HPDE6-E6E7 (cell line): Measurements from ENCODE around the gene KRCC1.
A peak's percentile ranks its signal among the peaks of the same experiment; 100 is the strongest.
"Not testable (repeated sequence)": the region's sequence is repeated elsewhere in the genome, so short reads cannot be mapped to it uniquely, and the experiment has no call there.

Source experiments
- DNase-seq: peaks from one replicate; pipeline ENCODE4 v3.0.0; 2011; ENCODE audit warnings: missing footprints; ENCODE audit errors: extremely low spot score

Gene KRCC1

DNA sequence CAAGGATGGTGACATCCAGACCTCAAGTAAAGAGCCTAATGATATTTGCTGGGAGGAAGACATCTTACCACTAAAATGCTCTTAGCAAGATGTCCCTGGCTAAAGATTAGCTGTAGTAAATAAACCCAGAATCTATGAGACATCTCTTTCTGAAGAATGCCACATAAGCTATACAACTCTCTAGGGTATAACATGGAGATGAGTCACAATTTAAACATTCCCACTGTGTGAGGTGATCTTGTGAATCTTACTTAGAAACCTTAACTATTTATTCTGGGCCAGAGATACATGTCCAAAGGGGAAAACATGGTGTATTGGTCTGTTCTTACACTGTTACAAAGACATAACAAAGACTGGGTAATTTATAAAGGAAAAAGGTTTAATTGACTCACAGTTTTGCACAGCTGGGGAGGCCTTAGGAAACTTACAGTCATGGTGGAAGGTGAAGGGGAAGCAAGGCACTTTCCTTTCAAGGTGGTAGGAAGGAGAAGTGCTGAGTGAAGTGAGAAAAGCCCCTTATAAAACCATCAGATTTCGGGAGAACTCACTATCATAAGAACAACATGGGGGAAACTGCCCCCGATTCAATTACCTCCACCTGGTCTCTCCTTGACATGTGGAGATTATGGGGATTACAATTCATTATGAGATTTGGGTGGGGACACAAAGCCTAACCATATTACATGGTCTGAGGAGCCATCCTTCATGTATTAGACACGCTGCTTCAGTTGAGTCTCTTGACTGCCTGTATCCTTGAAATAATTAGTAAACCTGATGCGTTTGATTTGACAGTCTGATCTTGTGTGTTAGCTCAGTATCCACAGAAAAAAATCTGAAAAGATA, 17.1 kb downstream of the KRCC1 start:
- DNase-seq = peak; percentile 26

DNA sequence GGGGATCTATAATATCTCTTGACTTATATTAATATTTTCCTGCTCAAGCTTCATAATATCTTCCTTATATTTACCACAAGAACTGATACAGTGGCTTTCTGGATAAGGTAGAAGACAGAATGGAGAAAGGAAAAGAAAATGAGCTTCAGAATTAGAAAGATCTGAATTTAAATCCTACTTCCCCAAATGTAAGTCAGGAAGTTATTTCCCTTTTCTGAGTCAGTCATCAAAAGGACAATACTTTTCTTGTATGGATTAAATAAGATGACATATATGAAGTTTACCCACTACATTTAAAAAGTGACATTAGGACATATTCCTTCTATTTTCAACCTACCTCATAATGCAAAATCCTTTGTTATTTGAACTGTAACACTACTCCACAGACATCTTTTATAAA, 19.0 kb downstream of the KRCC1 start:
- no peak for DNase-seq

DNA sequence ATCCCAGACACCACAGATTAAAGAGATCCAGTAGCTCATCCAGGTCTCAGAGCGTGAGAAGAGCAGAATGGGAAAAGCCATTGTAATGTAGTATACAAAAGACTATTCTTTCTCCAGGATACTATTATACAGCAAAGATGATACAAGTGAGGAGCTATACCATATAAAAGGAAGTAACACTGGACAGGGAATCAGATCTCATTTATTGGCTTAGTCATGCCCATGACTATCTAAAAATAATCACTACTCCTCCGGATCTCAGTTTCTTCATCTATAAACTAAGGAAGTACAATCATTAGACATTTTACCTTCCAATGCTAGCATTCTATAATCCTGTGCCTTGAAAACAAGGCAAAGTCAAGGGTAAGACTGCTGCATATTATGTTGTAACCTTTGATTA, 19.4 kb downstream of the KRCC1 start:
- no peak for DNase-seq

DNA sequence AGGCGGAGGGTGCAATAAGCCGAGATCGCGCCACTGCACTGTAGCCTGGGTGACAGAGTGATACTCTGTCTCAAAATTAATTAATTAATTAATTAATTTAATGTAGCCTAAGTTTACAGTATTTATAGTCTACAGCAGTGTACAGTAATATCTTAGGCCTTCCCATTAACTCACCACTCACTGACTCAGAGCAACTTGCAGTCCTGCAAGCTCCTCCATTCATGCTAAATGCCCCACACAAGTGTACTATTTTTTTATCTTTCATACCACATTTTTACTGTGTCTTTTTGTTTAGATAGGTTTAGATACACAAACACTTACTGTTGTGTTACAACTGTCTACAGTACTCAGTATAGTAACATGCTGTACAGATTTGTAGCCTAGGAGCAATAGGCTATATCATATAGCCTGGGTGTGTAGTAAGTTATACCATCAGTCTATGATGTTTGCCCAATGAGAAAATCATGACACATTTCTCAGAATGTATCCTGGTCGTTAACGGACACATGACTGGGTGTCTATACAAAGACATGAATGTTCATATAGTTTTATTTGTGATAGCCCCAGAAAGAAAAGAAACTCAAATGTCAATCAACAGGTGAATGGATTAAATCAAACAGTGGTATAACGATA, 23.4 kb downstream of the KRCC1 start:
- no peak for DNase-seq

DNA sequence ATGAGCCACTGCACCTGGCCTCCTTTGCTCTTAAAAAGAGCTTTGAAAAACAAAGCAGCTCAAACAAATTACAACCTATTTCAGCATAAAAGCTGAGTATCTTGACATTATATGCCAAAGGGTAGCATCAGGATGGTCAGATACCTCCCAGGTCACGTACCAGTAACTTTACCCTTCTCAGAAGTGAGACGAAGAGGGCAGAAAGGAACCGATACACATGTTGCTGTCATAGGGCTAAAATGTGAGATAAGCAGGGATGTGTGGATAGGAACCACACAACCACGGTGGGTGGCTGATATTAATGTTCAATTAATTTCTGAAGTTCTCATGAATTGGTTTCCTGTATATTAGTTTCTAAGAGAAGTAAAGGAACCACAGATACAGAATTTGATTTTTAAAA, 26.7 kb downstream of the KRCC1 start:
- no peak for DNase-seq

DNA sequence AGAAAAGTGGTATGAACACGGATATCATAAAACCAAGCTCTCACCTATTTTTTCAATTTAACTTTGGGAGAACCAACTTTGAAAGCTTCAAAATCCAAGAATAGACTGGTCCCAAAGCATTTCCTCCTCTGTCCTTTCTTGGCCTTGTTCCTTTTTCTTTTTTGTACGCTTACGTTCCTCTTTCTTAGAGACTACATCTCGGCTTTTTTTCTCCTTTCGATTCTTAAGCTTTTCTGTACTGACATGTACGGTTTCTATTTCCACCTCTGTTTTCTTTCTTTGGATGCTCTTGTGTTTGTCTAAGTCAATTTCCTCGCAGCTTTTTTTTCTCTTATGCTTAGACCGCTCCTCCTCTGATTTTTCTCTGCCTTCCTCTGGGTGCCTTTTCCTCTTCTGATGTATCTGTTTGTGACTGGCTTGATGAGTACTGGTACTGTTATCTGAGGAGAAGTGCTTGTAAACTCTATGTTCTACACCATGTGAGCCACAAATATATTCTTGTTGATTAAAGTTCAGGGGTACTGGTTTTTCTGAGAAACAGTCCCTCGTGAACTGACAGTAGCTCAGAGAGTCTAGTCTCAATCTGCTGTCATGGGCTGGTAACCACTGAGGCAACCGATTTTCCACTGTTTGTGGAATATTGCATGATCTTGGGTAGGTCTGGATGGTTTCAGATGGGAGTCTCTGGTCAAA, 27.7 kb downstream of the KRCC1 start:
- no peak for DNase-seq

DNA sequence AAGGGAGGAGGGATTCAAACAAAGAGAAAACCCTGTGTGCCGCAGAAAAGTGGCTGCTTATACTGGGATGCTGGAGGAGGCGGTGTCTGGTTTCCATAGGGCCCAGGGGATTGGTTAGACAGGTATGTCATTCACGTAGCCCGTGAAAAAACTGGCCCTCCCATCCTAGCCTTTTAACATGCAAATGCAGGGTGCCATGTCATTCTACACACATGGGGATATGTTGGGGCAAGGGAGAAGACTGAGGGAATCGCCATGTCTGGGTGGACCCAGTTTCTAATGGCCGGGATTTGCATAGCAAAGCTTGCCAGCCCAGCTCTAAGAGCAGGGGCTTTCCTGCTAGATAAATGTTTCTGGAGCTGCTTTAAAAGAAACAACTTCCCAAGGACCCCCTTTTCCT, 31.1 kb downstream of the KRCC1 start:
- no peak for DNase-seq

DNA sequence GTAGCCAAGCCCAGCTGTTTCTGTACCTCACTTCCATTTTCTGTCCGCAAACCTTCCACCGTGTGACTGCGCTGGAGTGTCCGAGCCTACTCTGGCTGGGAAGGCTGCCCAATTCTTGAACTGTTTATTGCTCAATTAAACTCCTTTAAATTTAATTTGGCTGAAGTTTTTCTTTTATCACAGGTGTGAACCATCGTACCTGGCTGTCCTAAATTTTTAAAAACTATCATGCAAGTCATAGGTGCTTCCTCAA, 33.0 kb downstream of the KRCC1 start:
- DNase-seq = no peak

DNA sequence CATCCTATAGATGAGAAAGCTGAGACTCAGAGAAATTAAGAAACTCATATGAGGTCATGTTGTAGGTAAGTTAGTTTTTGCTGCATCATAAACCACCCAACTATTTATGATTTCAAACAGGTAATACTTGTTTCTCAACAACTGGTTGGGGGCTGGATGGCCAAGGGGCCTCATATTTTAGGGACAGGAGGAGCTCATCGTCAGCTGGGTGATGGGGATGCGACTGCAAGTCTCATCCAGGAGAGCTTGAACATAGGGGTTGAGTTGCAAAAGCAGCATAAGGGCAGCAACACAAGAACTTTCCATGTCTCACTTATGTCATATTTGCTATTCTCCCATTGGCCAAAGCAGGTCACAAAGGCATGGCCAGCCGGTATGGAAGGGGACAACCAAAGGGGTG, 35.6 kb downstream of the KRCC1 start:
- DNase-seq = no peak

DNA sequence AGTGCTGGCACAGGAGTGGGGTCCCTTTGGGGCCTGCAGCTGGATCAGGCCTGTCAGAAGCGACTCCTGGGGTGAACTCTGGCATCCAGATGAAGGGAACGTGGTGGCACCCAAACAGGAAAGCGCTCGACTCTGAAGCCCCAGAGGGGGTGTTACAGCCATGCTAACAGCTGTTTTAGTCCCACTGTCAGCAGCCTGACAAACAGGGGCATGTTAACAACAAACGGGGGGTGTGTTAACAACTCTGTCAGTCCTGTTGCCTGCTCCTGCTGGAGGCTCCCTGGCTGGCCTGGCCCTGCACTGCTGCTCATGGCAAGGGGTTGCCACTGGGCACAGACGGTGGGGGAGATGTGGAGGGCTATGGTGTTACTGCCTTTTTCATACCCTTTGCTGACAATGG, 36.7 kb downstream of the KRCC1 start:
- no peak for DNase-seq

DNA sequence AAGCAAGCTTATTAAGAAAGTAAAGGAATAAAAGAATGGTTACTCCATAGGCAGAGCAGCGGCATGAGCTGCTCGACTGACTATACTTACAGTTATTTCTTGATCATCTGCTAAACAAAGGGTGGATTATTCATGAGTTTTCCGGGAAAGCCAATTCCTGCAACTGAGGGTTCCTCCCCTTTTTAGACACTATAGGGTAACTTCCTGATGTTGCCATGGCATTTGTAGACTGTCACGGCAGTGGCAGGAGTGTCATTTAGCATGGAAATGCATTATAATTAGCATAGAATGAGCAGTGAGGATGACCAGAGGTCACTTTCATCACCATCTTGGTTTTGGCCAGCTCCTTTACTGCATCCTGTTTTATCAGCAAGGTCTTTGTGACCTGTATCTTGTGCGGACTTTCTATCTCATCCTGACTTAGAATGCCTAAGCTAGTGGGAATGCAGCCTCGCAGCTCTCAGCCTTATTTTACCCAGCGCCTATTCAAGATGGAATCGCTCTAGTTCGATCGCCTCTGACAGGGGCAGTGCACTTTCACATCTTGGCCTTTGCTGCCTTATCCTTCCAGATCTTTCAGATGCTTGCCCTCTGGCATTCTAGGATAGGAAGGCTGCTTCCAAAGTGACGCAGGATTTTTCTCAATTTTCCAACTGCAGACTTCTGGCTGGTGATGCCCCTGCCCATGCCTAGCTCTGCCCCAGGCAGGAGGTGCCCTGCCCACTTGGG, 37.3 kb downstream of the KRCC1 start:
- DNase-seq = not testable (repeated sequence)

DNA sequence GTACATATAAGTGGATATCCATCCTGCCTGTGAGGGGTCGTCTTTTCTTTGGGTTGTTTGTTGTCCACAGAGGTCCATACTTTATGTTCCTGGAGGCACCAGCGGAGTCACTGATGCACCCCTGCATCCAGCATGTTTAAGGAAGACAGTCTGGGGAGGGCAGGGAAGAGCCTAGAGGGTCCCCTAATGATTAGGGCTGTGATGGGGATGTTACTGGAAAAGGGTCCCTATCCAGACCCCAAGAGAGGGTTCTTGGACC, 37.9 kb downstream of the KRCC1 start:
- DNase-seq = not testable (repeated sequence)

DNA sequence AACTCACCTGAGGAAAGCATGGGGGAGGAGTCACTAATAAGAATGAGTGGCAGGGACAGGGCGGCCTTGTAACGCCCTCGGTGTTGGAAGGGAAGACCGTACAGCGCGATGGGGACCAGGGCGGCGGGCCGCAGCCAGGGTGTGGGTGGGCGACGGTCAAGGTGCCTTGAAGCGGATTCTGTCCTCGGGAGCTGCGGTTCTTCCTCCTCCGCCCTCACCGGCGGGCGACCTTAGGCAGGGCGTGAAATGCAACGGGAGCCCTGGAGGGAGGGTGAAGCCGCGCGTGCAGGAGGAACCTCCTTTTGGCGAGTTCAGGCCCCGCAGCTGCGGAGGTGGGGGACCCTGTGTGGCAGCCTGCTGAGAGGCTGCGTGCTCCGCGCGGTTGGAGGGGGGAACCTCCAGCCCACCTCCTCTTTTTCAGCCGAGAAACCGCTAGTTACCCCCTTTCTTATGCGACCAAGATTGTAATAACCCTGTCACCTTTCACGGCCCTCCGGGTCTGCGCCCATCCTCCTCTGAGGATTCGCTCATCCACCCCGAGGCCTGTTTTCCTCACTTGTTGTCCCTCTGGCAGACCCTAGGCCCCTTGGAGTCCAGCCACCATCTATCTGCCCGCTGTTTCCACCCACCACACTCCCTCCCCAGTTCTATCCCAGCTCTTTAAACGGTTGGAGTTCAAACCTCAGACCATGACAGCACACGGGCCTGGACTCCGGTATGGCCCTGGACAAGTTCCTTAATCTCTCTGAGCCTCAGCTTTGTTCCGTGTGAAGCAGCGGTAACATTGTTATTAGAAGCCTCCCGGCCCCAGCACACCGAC, 38.4 kb downstream of the KRCC1 start:
- peak; percentile 52 for DNase-seq

DNA sequence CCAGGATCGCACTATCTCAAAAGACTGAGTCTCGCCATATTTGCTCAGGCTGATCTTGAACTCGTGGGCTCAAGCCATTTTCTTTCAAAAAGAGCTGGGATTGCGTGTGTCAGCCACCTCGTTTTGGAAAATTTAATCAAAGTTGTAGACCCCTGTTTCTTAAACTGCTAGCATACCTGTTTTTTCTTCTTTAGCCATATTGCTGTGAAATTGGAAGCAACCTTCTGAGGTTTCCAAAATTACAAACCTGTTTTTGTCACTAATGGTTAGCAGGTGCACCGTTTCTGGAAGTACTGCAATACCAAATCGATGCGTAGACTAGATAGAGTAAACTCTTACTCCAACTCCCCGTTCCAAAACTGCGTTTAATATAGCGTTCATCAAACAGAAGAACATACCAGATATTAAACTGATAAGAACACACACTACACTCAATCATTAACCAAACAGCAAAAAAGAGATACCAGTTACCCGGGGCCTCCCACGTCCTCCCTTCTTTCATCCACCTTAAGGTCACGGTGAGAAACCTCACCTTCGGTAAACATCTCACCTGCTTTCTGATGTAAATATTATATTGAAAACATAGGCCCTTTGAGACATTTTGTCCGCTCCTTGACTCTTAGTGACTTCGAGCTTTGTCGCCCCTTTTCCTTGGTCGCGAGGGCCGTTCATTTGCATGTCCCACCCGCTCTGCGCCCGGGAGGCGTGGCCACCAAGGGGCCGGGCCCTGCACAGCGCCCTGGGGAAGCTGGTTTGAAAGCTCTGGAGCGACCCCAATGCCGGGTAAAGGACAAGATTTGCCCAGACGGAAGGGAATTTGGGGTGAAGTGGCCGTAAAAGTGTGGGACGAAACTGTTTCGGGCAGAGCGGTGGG, 39.3 kb downstream of the KRCC1 start, which contains the start of gene RNU2-63P:
RNU2-63P (minus strand) TSS at position 462 of the 874 bp plus-strand sequence.
- peak; percentile 51 for DNase-seq

DNA sequence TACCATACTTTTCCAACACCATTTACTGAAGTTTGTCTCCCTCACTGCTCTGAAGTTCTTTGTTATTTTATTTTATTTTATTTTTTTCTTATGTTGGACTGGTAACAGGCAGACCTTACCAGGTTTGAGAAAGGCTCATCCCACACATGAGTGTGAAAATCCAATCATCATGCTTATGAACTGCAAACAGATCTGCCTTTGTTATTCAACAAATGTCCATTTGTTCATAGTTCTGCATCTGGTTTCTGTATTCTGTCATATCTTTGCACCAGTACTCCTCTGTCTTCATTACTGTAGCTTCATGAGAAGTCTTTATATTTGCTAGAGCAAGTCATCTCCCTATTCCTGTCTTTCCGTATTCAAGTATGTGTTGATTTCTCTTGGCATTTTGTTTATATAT, 44.6 kb downstream of the KRCC1 start:
- no peak for DNase-seq

DNA sequence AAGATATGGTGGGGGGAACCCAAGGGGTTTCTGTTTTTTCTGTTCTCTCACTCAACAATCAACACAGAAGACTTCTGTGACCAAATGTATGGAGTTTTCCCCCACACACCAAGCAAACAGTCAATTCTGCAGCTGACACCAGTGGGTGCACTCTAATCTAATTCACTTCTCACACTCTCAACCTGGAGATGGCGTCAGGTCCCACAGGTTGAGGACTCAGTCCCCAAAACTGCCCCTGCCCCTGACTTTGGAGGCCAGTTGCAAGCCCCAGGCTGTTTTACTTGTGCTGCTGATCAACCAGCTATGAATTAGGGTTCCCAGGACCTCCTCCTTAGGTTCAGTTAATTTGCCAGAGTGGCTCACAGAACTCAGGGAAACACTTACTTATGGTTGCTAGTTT, 45.4 kb downstream of the KRCC1 start:
- no peak for DNase-seq

DNA sequence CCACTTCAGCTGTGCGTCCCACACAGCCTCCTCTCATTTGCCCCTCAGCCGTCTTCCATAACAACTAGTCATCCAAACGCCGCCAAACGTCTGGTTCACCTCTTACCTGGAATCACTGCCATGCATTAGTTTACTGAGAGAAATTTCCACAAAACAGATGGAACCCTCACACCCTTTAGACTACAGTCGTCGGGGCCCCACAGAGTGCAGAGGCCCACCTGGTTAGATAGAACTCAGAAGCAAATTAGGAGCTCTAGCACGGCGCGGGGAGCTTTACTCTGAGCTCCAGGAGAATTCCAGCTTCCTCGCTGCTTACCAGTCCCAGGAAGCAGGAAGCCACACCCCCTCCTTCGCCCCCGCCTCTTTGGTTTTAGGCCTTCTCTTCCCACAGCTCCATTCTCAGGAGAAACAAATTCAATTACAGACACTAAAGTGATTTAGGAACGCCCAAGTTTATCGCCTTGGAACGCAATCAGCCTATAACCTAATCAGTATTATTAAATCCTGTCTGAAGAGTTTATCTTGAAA, 48.6 kb downstream of the KRCC1 start:
- DNase-seq = no peak

DNA sequence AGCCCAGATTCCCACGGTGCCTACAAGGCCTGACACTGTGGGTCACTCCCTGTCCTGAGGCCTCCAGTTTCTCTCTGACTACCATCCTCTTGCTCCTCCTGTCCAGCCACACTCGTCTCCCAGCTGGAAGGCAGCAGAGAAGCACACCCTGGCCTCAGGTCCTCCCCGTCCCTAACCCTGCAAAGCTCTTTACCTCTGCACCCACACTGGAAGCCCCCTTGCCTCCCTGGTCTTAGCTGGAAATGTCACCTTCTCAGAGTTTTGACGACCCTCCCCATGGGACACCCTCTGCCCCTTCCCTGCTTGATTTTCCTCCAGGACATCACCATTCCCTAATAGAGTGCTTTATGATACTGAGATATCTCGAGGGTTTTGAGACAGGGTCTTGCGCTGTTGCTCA, 49.8 kb downstream of the KRCC1 start:
- no peak for DNase-seq

DNA sequence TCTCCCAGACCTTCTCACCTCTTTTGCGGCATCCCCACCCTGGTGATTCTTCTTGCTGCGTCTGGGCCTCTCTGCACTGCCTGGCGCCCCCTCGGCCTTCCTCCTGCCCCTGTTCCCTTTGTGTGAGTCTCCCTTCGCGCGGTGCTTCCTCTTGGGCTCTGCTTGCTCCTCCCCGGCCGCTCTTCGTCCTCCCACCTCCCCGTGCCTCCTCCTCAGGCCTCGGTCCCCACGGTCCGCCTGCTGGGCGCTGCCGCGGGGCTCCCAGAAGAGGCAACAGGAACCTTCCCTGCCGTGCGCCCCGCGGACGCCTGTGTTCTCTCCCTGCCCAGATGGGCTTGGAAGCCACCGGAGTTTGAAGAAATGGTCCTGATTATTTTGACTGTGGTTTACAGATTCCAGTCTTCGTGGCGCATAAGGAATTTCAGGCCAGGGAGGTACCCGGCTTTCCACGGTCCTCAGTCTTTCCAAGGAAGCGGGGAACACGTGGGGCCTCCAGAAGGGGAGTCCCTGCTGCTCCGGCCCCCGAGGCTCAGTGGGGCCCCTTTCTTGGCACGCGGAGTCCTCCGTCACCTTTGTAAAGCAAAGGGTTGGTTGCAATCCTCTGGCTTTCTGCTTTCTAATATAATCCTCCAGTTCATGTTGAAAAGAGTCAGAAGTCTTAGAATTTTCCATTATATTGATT, 52.4 kb downstream of the KRCC1 start:
- DNase-seq = no peak

DNA sequence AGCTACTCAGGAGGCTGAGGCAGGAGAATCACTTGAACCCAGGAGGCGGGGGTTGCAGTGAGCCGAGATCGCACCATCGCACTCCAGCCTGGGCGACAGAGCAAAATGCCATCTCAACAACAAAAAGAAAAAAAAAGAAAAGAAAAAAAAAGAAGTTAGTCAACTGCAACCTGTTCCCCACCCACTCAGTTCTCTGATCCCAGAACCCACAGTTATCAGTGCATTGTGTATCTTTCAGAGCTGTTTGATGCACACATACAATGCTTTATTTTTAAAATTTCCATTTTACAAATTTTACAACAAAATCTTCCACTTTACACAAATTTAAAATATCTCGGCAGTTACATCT, 53.2 kb downstream of the KRCC1 start:
- no peak for DNase-seq
